Activated B cell treated with CpG ODN at 0.5 μM for 24 hours (primary cell): ENCODE results near the gene CEMIP. TPM values are rescaled to one million over a fixed set of nuclear protein-coding genes. Genes with fewer than 3 reads are reported as not detected.

ENCODE experiments used
- ATAC-seq: fragments of 200-7000 bp; cut with Tn5 transposase; one replicate; pipeline ENCODE4 v1.10.0; 2021; ENCODE audit warnings: low read depth, mild to moderate bottlenecking, moderate library complexity
- CTCF ChIA-PET: fragments of 350-600 bp; sonication (Branson Sonifier 250); formaldehyde crosslinking; loops from one replicate; lab custom pipeline; 2021; ENCODE audit warnings: antibody characterized with exemption; lab: Charles Lee
- POLR2A ChIA-PET: fragments of 350-600 bp; sonication (Branson Sonifier 250); formaldehyde crosslinking; loops from one replicate; lab custom pipeline; 2021; ENCODE audit warnings: antibody characterized with exemption; lab: Charles Lee
- DNase-seq: peaks from one replicate; pipeline ENCODE4 v3.0.0; 2022
- H3K27ac Mint-ChIP-seq: one replicate; pipeline ENCODE4 v1.8.0; 2020; ENCODE audit warnings: mixed read lengths
- H3K27me3 Mint-ChIP-seq: one replicate; pipeline ENCODE4 v1.8.0; 2021; ENCODE audit warnings: mixed read lengths
- H3K36me3 Mint-ChIP-seq: one replicate; pipeline ENCODE4 v1.8.0; 2021; ENCODE audit warnings: low read depth, mixed read lengths
- H3K4me1 Mint-ChIP-seq: one replicate; pipeline ENCODE4 v1.8.0; 2021; ENCODE audit warnings: mixed read lengths
- H3K4me3 Mint-ChIP-seq: one replicate; pipeline ENCODE4 v1.8.0; 2020; ENCODE audit warnings: mild to moderate bottlenecking, mixed read lengths
- H3K9me3 Mint-ChIP-seq: one replicate; pipeline ENCODE4 v1.8.0; 2020; ENCODE audit warnings: mixed read lengths
- intact Hi-C: fragments of 100-400 bp; cut with micrococcal nuclease; formaldehyde crosslinking; loops from one replicate; pipeline ENCODE4 v1.15.1; 2024
- total RNA-seq: library from RNA; stranded (reverse); gene quantifications from 2 replicates; pipeline ENCODE4 v1.2.3, GENCODE V29; 2022
- TF ChIP-seq, protein P1 (sequence below): fragments of 200-600 bp; IDR thresholded peaks from one replicate; pipeline ENCODE4 v1.8.0; 2022; ENCODE audit warnings: antibody characterized with exemption, mild to moderate bottlenecking

CEMIP gene
- total RNA-seq, 1 donor from 2014 or later, result not detected

DNA sequence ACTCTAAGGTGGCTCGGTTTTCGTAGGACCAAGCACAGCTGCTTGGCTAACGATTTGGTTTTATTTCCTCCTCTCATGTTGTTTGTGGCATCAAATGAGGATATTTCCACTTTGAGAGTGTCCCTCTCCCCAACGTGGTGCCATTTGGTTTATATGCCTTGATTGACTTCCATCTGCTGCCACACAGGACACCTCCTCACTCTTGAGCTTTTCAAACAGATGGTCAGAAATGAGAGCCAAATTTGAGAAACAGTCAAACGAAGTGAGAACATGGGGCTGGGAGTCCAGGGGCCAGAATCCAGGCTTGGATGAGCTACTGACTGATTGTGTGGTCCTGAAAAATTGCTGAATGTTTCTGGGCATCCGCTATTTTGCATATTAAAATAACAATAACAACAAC, 43.5 kb downstream of the CEMIP start:
- Mint-ChIP-seq H3K36me3 (no peaks in the 10 kb centered on the region), H3K27ac (peak overlapping the region; percentile 25), H3K9me3 (no peaks in the 10 kb centered on the region), H3K4me3 (no peak overlapping the region), H3K4me1 (peaks cover 27% of the 10 kb centered on the region), H3K27me3 (peaks cover 8% of the 10 kb centered on the region)
- ChIA-PET POLR2A (no interaction called here), CTCF (no interaction called here)
- ATAC-seq, result no peak
- DNase-seq, result no peak
- TF ChIP-seq, protein P1, sequence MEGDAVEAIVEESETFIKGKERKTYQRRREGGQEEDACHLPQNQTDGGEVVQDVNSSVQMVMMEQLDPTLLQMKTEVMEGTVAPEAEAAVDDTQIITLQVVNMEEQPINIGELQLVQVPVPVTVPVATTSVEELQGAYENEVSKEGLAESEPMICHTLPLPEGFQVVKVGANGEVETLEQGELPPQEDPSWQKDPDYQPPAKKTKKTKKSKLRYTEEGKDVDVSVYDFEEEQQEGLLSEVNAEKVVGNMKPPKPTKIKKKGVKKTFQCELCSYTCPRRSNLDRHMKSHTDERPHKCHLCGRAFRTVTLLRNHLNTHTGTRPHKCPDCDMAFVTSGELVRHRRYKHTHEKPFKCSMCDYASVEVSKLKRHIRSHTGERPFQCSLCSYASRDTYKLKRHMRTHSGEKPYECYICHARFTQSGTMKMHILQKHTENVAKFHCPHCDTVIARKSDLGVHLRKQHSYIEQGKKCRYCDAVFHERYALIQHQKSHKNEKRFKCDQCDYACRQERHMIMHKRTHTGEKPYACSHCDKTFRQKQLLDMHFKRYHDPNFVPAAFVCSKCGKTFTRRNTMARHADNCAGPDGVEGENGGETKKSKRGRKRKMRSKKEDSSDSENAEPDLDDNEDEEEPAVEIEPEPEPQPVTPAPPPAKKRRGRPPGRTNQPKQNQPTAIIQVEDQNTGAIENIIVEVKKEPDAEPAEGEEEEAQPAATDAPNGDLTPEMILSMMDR, result no peak
- intact Hi-C loops, result no loop called here

DNA sequence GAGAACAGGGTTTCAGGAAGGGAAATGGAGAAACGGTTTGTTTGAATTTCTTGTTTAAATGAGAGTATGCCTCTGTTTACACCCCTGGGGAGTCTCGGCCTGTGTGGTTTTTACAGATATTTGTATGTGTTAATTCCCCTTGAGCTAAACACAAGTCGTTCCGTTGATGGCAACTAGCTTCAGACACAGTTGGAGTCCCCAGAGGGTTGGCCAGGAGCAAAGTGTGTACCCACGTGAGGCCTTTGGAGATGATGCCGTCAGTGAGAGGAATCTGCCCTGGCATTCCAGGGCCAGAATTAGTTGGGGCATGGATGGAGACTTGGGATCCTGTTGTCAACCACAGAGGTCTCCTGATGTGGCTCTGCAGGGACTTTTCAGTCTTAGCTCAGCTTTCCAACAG, 44.0 kb downstream of the CEMIP start:
- Mint-ChIP-seq H3K9me3 (no peaks in the 10 kb centered on the region), H3K27me3 (peaks cover 4% of the 10 kb centered on the region), H3K4me1 (peaks cover 27% of the 10 kb centered on the region), H3K27ac (peak overlapping the region; percentile 25), H3K4me3 (no peak overlapping the region), H3K36me3 (no peaks in the 10 kb centered on the region)
- ChIA-PET CTCF (no interaction called here), POLR2A (no interaction called here)
- intact Hi-C loops, result no loop called here
- ATAC-seq (peak; percentile 49), DNase-seq (no peak)
- TF ChIP-seq, protein P1, result no peak

GRCh38 chr15:80823995-80824394, 44.8 kb downstream of the CEMIP start:
- TF ChIP-seq, protein P1, result no peak
- peaks cover 27% of the 10 kb centered on the region for H3K4me1 Mint-ChIP-seq
- no peaks in the 10 kb centered on the region for H3K9me3 Mint-ChIP-seq
- H3K4me3 Mint-ChIP-seq, result no peak overlapping the region
- H3K27me3 Mint-ChIP-seq, result no peaks in the 10 kb centered on the region
- ChIA-PET CTCF (no interaction called here), POLR2A (no interaction called here)
- H3K27ac Mint-ChIP-seq, result peak overlapping the region; percentile 55
- ATAC-seq, result peak; percentile 89
- DNase-seq, result peak; percentile 25
- H3K36me3 Mint-ChIP-seq, result no peaks in the 10 kb centered on the region
- intact Hi-C loops, result no loop called here

GRCh38 chr15:80825361-80826030, 46.3 kb downstream of the CEMIP start:
- Mint-ChIP-seq H3K27me3 (no peaks in the 10 kb centered on the region), H3K9me3 (no peaks in the 10 kb centered on the region), H3K36me3 (no peaks in the 10 kb centered on the region), H3K4me3 (no peak overlapping the region), H3K4me1 (peaks cover 27% of the 10 kb centered on the region), H3K27ac (no peak overlapping the region)
- ChIA-PET POLR2A (interaction anchor here (0.6 kb wide), 1 partner anchor 181 kb away, joined by 7 read pairs; no protein-coding TSS in a partner anchor), CTCF (no interaction called here)
- TF ChIP-seq, protein P1, result no peak
- ATAC-seq, result no peak
- no peak for DNase-seq
- intact Hi-C loops, result no loop called here

DNA sequence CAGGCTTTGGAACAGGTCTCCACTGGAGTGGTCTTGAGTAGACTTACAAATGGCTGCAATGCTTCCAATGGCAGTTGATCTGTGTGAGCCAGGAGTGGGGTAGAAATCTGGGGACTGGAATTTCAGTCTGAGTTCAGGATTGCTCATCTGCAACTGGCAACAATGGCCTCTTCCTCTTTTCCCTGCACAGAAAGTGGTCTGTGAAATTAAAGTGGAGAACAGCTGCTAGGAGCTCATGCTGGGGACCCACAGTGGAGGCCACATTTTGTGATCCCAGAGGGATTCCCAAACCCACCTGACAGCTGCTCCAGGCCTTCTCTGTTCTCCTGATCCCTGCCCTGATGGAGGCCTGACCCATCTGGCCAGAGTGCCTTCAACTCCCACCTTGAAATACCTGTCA, 49.6 kb downstream of the CEMIP start:
- ATAC-seq, result no peak
- ChIA-PET CTCF (no interaction called here), POLR2A (interaction anchor here (0.6 kb wide), 1 partner anchor 434 kb away, joined by 3 read pairs; no protein-coding TSS in a partner anchor)
- no peak overlapping the region for H3K4me3 Mint-ChIP-seq
- intact Hi-C loops, result no loop called here
- peaks cover 10% of the 10 kb centered on the region for H3K4me1 Mint-ChIP-seq
- no peaks in the 10 kb centered on the region for H3K9me3 Mint-ChIP-seq
- no peaks in the 10 kb centered on the region for H3K36me3 Mint-ChIP-seq
- no peaks in the 10 kb centered on the region for H3K27me3 Mint-ChIP-seq
- TF ChIP-seq, protein P1, result no peak
- H3K27ac Mint-ChIP-seq, result no peak overlapping the region
- DNase-seq, result no peak
